ENCODE measurements around the gene PLEKHB2.
"Not testable (repeated sequence)": the region's sequence is repeated elsewhere in the genome, so short reads cannot be mapped to it uniquely, and the experiment has no call there.

Gene PLEKHB2

GRCh38 chr2:131105156-131105949 lies at the start of gene PLEKHB2:
TSS of gene PLEKHB2 (plus strand) at chr2:131105336. CDS start at chr2:131120942, 15,606 bp downstream.
- DNase-seq = peak; percentile 89

GRCh38 chr2:131056204-131056931 lies 48.8 kb upstream of the PLEKHB2 start:
- no peak for DNase-seq

- DNase-seq = no peak
These were observed 48.2 kb upstream of the PLEKHB2 start for GRCh38 chr2:131056932-131057287.

GRCh38 chr2:131058214-131058843 lies 46.8 kb upstream of the PLEKHB2 start:
- no peak for DNase-seq

- no peak for DNase-seq
These were observed 46.2 kb upstream of the PLEKHB2 start for GRCh38 chr2:131058920-131059319.

GRCh38 chr2:131063501-131064283 lies 41.4 kb upstream of the PLEKHB2 start:
- no peak for DNase-seq

GRCh38 chr2:131064589-131065512 lies 40.3 kb upstream of the PLEKHB2 start:
- DNase-seq = no peak

GRCh38 chr2:131067465-131068125 lies 37.5 kb upstream of the PLEKHB2 start:
- DNase-seq = no peak

GRCh38 chr2:131068172-131068571 lies 37.0 kb upstream of the PLEKHB2 start:
- not testable (repeated sequence) for DNase-seq

- not testable (repeated sequence) for DNase-seq
These were observed 29.6 kb upstream of the PLEKHB2 start for GRCh38 chr2:131075578-131075977.

- no peak for DNase-seq
These were observed 28.4 kb upstream of the PLEKHB2 start for GRCh38 chr2:131076707-131077106.

GRCh38 chr2:131077182-131077846 lies 27.8 kb upstream of the PLEKHB2 start:
- DNase-seq = no peak

GRCh38 chr2:131077966-131078365 lies 27.2 kb upstream of the PLEKHB2 start:
- DNase-seq = no peak

GRCh38 chr2:131079931-131080330 lies 25.2 kb upstream of the PLEKHB2 start:
- not testable (repeated sequence) for DNase-seq

GRCh38 chr2:131081190-131081589 lies 23.9 kb upstream of the PLEKHB2 start:
- DNase-seq = no peak

GRCh38 chr2:131085646-131086045 lies 19.5 kb upstream of the PLEKHB2 start:
- DNase-seq = no peak

- DNase-seq = no peak
These were observed 12.6 kb upstream of the PLEKHB2 start for GRCh38 chr2:131092458-131093005.

- DNase-seq = peak; percentile 89
These were observed 12.0 kb upstream of the PLEKHB2 start, which contains the start of gene FAM168B for GRCh38 chr2:131093006-131093695. TSS of gene FAM168B (minus strand) at chr2:131093460. CDS start at chr2:131082646, 10,814 bp downstream.

GRCh38 chr2:131093696-131094462 lies 11.3 kb upstream of the PLEKHB2 start:
- no peak for DNase-seq

All from fibroblast of skin of right quadriceps (primary cell).